Stimulated activated CD4-positive, alpha-beta T cell treated with anti-CD3 and anti-CD28 coated beads, Interleukin-2, amount 100 ng/mL, for 4 hours (primary cell): ENCODE data around the gene CREB3L1.
"Not testable (repeated sequence)": the region's sequence is repeated elsewhere in the genome, so short reads cannot be mapped to it uniquely, and the experiment has no call there.

Source experiments
- DNase-seq: peaks from one replicate; pipeline ENCODE4 v3.0.0-alpha.2; 2020; ENCODE audit warnings: low read depth

Gene CREB3L1

DNA sequence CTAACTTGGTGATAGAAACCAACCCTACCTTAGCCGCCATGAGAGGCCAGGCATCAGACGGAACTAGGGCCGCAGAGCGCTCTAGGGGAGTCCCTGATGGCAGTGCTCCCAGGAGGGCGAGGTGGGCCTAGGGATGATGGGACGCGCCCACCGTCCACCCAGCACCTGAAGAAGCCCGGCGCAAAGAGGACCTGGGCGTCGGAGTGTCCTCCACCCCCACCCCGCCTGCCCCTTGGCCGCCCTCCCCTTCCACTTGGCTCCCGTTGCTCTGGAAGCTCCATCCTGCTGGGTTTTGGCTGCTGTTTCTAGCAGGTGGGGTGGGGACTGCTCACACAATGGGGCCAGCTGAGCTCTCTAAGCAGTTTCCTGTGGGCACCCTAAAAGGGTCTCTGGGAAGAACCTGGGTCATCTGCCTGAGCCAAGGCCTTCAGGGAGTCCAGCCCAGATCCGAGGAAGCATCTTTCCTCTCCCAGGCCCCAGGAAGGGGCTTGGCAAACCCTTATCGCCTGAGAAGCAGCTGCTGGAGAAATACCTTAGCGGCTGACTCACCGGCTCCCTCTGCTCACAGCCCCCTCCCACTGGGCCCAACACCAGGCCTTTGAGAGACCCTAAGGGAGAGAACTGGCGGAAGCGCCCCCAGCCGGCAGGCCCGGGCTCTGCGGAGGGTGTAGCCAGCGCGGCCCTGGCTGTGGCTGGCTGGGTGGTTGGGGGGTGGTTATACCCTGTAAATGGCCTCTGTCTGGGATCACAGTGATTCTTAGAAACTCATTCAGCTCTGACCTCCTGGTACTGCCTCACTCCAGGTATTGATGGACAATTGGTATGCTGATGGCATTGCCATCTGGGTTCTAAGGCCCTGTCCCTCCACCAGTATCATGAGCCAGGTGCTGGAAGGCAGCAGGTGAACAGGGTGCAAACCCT lies 19.3 kb downstream of the CREB3L1 start:
- DNase-seq: no peak

DNA sequence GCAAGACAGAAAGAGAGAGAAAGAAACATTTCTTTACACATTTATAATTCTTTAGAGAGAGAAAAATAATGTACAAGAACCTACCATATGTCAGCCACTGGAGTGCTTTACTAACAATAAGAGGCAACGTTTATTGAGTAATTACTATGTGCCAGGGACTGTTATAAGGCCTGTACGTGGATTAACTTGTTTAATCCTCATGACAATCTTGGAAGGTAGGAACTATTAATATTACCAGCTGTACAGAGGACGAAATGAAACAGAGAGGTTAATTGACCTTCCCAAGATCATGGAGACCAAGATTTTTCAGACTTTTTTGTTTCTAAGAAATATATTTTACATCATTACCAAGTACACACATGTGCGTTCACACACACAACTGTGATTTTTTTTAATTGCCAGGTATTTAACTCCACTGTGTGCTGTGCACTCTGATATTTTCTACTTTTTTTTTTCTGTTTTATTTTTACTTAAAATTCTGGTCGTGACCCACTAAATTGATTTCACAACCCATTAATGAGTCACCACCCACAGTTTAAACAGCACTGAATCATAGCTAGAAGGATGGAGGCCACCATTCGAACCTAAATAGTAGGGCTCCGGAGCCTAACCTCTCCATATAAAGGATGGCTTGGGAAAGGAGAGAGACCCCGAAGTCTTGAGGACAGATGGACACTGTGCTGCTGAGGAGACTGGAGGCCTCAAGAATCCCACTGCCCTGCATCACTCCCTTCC lies 21.4 kb downstream of the CREB3L1 start:
- no peak for DNase-seq

DNA sequence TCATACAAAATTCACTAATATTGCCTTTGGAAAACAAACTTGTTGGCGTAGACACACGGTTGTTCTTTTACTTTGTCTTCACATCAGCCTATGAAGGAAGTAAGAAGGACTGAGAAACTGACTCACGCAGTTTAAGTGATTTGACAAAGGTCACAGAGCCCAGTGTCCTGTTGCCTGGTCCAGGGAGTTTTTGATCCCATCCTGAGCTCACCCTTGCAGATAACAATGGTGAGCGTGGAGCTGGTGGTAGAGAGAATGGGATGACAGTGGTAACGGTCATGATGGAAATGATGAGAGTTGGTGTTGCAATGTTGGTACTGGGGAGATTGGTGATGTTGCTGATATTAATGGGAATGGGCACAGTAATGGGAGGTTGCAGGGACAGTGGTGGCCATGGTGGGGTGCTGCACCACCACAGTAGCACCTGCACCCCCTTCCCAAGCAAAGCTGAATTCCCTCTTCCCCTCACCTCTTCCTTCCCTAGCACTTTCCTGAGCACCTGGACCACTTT lies 22.0 kb downstream of the CREB3L1 start:
- no peak for DNase-seq

DNA sequence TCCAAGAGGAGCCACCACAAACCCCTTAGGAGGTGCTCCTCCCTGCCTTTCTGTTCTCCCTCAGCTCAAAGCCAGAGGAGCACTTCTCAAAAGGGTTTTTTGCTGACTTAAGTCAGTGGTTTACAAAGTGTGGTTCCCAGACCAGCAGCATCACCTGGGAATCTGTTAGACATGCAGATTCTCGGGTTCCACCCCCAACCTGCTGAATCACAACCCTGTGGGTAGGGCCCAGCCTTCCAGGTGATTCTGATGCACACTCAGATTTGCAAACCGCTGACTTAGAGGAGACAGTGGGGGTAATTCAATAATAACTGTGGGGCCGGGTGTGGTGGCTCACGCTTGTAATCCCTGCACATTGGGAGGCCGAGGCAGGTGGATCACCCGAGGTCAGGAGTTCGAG lies 22.8 kb downstream of the CREB3L1 start:
- DNase-seq: no peak

DNA sequence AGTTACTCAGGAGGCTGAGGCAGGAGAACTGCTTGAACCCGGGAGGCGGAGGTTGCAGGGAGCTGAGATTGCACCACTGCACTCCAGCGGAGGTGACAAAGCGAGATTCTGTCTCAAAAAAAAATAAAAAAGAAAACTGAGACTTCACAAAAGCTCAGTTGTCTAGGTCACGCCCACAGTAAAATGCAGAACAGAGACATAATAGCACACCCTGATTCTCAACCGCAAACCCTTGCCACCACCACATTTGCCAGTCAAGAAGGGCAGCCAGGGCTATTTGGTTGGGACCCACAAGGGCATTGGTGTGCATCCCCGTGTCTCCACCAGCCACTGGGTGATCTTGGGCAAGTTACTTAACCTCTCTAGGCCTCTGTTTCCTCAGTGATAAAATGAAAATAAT lies 25.4 kb downstream of the CREB3L1 start:
- DNase-seq: no peak

DNA sequence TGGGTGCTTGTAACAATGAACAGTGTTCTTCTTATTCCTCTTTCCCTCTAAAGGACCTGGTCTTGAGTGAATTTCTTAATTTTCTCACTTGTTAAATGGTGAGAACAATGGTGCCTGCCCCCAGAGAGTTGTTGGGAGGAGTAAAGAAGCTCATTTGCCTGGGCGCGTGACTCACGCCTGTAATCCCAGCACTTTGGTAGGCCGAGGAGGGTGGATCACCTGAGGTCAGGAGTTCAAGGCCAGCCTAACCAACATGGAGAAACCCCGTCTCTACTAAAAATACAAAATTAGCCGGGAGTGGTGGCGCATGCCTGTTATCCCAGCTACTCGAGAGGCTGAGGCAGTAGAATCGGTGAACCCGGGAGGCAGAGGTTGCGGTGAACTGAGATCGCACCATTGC lies 26.6 kb downstream of the CREB3L1 start:
- not testable (repeated sequence) for DNase-seq

DNA sequence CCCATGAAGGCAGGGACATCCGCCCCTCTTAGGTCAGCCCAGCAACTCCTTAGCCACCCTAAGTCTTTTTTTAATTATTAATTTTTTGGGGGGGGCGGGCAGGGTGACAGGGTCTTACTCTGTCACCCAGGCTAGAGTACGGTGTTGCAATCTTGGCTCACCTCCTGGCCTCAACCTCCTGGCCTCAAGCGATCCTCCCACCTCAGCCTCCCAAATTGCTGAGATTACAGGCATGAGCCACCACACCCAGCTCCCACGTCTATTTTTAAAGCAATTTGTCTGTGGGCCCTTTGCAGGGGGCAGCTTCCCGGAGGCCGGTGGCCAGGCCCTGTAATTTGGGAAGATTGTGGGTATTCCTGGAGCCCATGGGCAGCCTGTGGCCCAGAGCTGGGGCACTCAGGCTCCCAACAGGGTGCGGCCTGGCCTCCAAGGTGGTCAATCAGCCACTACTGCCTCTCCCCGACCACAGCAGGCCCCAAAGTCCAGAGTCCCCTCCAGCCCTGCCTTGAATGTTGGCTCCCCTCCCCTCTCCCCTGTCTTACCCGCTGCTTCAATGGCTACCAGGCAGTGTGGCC lies 27.2 kb downstream of the CREB3L1 start:
- DNase-seq: no peak

DNA sequence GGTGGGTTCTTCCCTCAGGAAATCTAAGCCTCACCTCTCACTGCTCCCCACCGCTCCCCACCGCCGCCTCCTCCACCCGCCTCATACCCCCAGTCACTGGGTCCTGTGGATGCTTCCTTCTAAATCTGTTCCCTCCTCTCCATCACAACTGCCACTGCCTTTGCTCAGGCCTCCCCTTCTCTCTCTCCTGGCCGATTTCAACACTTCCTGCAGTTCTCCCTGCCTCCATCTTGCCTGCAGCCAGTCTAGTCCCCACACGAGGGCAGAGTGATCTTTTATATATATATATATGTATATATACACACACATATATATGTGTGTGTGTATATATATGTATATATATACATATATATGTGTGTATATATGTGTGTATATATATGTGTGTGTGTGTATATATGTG lies 27.8 kb downstream of the CREB3L1 start:
- DNase-seq: no peak

DNA sequence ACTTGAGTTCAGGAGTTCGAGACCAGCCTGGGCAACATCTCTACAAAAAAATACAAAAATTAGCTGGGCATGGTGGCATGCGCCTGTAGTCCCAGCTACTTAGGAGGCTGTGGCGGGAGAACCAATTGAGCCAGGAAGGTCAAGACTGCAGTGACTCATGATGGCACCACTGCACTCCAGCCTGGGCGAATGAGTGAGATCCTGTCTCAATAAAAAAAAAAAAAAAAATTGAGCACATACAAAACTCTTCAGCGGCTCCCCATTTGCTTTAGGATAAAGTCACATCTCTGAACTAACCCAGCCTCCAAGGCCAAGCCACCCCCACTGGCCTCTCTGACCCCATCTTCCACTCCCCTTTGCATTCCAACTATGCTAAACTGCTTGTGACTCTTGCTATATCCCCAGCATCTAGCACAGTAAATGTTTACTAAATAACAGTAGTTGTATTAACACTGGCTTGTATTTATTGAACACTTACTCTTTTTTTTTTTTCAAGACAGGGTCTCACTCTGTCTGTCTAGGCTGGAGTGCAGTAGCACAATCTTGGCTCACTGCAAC lies 28.9 kb downstream of the CREB3L1 start:
- no peak for DNase-seq

DNA sequence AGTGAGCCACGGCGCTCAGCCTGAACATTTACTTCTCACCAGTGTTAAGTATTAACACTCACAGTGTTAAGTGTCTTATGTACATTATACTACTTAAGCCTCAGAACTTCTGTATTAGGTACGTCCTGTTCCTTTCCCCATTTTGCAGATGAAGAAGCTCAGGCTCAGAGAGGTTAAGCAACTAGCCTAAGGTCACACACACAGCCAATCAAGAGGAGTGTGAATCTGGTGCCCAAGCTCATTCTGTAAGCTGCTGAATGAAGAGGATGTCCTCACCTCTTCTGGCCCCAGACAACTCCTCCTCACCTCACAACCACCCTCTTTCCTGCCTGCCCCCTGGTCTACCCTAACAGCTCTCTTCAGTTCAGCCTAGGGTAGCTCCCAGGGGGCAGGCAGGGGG lies 29.9 kb downstream of the CREB3L1 start:
- no peak for DNase-seq

DNA sequence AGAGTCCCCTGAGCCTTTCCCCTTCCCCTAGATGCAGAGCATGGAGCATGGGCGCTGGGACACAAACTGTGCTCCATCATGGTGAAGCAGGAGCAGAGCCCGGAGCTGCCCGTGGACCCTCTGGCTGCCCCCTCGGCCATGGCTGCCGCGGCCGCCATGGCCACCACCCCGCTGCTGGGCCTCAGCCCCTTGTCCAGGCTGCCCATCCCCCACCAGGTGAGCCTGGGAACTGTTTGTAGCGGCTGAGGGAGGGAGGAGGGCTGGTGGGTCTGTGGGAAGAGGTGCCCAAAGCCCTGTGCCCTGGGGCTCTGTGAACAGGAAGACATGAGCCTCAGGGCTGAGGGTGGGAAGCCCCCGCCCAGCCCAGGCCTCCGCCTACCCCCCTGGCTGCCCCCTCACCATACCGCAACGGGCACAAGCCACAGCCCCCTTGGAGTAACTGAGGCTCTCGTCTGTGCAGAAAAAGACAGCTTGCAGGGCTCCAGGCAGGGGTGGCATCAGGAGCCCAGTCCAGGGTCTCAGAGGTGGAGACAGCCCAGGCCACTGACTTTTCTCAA lies 30.4 kb downstream of the CREB3L1 start:
- no peak for DNase-seq

DNA sequence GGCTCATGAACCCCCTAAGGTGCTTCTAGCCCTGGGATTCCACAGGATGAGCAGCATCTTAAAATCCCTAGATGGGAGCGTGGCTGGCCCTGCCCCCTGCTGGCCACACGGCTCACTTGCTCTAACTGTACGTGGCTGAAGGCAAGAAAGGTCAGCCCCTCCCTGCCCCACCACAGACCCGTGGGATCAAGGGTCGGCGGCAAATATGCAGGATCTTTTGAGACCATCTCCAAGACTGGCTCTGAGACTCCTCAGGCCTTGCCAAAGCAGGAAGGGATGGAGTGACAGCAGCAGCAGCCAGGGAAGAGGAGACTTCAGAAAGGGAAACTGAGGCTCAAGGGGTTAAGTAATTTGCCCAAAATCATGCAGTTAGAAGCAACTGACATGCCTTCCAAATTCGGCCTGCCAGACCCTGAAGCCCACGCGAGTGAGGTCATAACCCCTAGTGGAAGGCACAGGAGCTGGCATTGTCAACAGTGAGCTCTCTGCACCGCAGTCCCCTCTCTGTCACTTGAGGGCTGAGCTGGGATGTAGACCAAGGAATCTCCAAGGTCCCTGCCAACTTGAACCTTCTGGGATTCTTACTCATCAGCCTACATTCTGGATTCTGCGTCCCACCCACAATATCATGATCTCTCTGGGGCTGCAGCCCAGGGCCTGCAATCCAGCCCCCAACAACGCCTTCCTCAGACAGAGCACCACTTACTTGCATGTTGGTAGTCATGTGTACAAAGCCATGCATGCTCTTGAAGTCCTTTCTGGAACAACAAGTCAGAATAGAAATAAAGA lies 31.4 kb downstream of the CREB3L1 start:
- DNase-seq: peak; percentile 45

DNA sequence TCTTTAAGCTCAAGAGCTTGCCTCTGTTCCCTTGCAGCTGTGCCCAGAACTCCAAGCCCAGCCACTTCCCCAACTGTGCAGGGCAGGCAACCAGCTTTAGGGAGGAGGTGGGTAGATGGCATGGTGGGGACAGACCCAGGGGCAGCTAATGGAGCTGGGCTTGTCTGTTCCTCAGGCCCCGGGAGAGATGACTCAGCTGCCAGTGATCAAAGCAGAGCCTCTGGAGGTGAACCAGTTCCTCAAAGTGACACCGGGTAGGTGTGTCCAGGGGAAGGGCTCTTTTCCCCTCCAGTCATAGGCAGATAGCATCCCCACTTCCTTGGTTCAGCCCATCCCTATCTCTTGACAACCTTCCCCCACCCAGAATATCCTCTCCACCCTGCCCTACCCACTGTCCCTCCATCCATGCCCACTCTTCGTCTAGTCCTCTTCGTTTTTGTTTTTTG lies 32.4 kb downstream of the CREB3L1 start:
- DNase-seq: no peak

DNA sequence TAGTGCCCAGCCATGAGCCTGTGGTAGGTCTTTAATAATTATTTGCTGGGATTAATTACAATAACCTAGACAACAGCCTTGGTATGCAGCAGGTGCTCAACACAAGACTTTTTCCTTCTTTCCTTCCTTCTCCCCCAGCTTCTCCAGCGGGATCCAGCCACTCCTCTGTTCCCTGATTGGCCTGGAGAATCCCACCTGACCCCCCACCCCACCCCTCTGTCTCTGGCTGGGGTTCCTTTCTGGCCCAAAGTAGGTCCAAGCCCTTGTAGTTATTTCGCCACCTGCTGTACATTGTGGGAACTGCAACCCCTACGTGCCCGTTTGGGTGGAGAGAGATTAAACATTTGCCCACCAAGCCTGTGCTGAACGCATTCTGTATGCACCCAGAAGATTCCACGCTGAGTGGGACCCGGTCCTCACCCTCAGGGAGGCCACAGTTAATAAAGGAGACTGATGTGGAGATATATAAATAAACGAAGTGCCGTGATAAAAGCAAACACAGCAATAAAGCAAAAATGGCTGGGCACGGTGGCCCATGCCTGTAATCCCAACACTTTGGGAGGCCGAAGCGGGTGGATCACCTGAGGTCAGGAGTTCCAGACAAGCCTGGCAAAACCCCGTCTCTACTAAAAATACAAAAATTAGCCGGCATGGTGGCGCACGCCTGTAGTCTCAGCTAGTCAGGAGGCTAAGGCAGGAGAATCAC lies 37.7 kb downstream of the CREB3L1 start:
- peak; percentile 64 for DNase-seq

DNA sequence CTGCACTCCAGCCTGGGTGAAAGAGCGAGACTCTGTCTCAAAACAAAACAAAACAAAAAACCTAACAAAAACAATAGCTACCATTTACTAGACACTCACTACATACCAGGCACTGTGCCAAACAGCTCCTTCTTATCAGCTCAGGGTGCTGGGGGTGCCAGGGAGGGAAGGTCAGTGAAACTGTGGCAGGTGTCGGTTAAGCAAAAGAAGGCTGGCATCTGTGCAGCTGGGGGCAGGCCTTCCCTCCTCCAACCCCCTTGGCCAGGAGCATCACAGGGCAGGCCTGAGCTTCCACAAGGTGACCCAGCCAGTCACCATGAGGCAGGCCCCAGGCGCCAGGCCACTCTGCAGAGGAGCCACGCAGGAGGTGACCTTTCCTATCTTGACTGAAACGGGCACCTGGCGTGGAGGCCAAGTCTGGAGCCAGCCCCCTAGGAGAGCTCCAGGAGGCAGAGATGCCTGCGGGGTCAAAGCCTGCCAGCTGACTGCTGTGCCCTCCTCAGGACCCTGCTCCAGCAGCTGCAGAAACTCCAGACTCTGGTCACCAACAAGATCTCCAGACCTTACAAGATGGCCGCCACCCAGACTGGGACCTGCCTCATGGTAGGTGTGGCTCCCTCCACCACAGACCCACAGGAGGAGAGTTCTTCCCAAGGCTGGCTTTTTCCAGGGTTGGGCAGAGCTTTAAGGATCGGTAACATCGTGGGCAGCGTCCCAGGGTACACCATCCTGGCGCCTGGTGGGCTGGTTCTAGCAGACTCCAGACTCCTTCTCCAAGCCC lies 38.5 kb downstream of the CREB3L1 start:
- no peak for DNase-seq

DNA sequence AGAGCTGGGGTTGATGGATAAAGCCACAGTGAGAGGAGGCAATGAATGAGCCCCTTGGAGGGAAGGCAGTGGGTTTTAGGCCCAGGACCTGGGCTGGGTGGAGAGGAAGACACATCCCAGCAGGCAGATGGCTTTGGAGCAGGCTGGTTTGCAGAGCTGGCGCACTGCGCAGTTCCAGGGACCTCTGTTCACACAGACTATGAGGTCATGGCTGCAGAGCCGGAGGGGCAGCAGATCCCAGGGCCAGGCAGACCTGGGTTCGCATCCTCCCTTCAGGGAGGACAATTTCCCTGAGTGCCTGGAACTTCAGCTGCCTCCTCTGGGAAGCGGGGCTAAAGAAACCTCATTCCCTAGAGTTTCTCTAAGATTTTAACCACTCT lies 41.6 kb downstream of the CREB3L1 start:
- no peak for DNase-seq

DNA sequence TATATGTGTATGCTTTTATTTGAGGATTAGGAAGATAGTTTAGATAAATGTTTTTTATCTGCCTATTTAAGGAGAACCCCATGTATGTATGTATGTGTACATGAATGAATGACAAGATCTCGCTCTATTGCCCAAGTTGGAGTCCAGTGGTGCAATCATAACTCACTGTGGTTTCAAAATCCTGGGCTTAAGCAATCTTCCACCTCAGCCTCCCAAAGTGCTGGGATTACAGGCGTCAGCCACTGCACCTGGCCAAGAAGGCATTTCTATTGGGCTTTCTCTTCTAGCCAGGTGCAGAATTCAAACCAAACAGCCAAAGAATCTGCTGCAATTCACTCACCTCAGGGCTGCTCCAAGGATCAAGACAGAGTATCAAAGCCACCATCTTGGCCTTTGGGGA lies 44.3 kb downstream of the CREB3L1 start:
- DNase-seq: no peak

DNA sequence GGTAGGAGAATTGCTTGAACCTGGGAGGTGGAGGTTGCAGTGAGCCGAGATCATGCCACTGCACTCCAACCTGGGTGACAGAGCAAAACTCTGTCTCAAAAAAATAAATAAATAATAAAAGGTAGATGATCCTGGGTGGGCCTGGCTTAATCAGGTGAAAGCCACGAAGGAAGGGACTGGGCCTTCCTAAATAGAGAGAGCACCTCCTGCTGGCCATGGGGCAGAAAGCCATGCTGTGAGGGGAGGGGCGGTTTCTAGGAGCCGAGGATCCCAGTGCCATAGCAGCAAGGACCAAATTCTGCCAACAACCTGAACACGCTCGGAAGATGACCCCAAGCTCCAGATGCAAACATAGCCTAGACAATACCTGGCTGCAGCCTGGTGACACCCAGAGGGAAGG lies 45.3 kb downstream of the CREB3L1 start:
- DNase-seq: no peak

DNA sequence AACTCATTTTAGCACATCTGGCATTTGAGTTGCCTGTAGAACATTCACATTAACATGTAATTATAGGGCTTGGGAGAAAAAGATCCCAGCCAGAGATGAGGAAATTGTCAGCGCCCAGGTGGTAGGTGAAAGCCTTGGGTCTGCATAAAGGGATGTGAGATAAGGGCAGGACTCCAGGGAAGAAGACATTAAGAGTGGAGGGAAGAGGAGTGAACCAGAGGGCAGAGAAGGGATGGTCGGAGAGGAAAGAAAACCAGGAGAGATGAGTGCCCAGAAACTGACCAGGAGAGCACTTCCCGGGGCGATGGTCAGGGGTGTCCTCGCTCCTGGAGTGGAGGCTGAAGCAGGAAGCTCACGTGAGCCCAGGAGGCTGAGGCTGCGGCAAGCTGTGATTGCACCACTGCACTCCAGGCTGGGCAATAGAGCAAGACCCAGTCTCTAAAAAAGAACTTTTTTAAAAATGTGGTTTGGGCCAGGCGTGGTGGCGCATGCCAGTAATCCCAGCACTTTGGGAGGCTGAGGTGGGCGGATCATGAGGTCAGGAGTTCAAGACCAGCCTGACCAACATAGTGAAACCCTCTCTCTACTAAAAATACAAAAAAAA lies 49.5 kb downstream of the CREB3L1 start:
- DNase-seq: no peak
